H1 (cell line): ENCODE results near the gene SYNDIG1. TPM values are rescaled to one million over a fixed set of nuclear protein-coding genes. Genes with fewer than 3 reads are reported as not detected.

Source experiments
- CTCF ChIA-PET: fragments of 300-600 bp; sonication (Branson Sonifier 250); formaldehyde crosslinking; loops from one replicate; lab custom pipeline; 2021; ENCODE audit not compliant: partially characterized antibody; lab: Charles Lee
- POLR2A ChIA-PET: fragments of 300-600 bp; sonication (Branson Sonifier 250); formaldehyde crosslinking; loops from one replicate; lab custom pipeline; 2021; ENCODE audit warnings: inconsistent platforms; ENCODE audit not compliant: partially characterized antibody; lab: Charles Lee
- DNase-seq, 2 experiments: peaks; one replicate each; pipeline versions ENCODE4 v3.0.0 to v3.0.0-alpha.2; 2010 to 2022; ENCODE audit warnings: low spot score in 2 of 2, low read depth in 1 of 2, mixed read lengths in 1 of 2
- FAIRE-seq: peaks from 2 replicates; lab custom pipeline; 2011; peaks lifted over from hg19 to GRCh38; lab: Jason Lieb, UNC
- H2AFZ ChIP-seq: 2 replicates; pipeline ENCODE4 v1.8.1; 2012; ENCODE audit warnings: low read length, inconsistent platforms
- H2AK5ac ChIP-seq: 2 replicates; pipeline ENCODE4 v1.6.1; 2013; ENCODE audit warnings: low read depth, low read length
- H2BK120ac ChIP-seq: replicated peaks from 2 replicates; pipeline ENCODE3; 2013; ENCODE audit warnings: low read depth, low read length, inconsistent platforms
- H2BK12ac ChIP-seq: 2 replicates; pipeline ENCODE4 v1.6.1; 2013; ENCODE audit warnings: low read depth, low read length
- H2BK15ac ChIP-seq: 2 replicates; pipeline ENCODE4 v1.6.1; 2013; ENCODE audit warnings: low read length
- H2BK20ac ChIP-seq: 2 replicates; pipeline ENCODE4 v1.6.1; 2013; ENCODE audit warnings: low read length
- H2BK5ac ChIP-seq: 2 replicates; pipeline ENCODE4 v1.6.1; 2013; ENCODE audit warnings: low read depth, low read length
- H3K14ac ChIP-seq: 2 replicates; pipeline ENCODE4 v1.6.1; 2013; ENCODE audit warnings: inconsistent platforms; ENCODE audit not compliant: insufficient read length
- H3K18ac ChIP-seq: 2 replicates; pipeline ENCODE4 v1.6.1; 2013; ENCODE audit warnings: low read length; ENCODE audit errors: extremely low read depth
- H3K23ac ChIP-seq: 2 replicates; pipeline ENCODE4 v1.6.1; 2013; ENCODE audit warnings: inconsistent platforms; ENCODE audit not compliant: insufficient read length
- H3K23me2 ChIP-seq: 2 replicates; pipeline ENCODE4 v1.6.1; 2013; ENCODE audit warnings: low read depth, low read length
- H3K27ac ChIP-seq: 2 replicates; pipeline ENCODE4 v1.6.1; 2011; ENCODE audit warnings: low read depth, low read length, inconsistent platforms
- H3K27me3 ChIP-seq, 4 experiments: replicated peaks in 1 of 4; 1 replicate in 1 of 4; 2 replicates in 3 of 4; pipeline versions ENCODE4 v1.6.1 to v1.8.1; 2011 to 2013; ENCODE audit warnings: low read length in 3 of 4, mild to moderate bottlenecking in 3 of 4, inconsistent platforms in 2 of 4, mixed read lengths in 2 of 4, moderate library complexity in 1 of 4; ENCODE audit not compliant: control insufficient read depth in 3 of 4, insufficient read depth in 3 of 4; ENCODE audit errors: extremely low read depth in 1 of 4
- H3K36me3 ChIP-seq, 4 experiments: 2 replicates each; pipeline versions ENCODE4 v1.6.1 to v1.8.1; 2011 to 2013; ENCODE audit warnings: mild to moderate bottlenecking in 4 of 4, low read length in 3 of 4, moderate library complexity in 2 of 4, control low read depth in 1 of 4, inconsistent platforms in 1 of 4; ENCODE audit not compliant: insufficient read depth in 4 of 4, control insufficient read depth in 2 of 4
- H3K4ac ChIP-seq: replicated peaks from 2 replicates; pipeline ENCODE3; 2013; ENCODE audit warnings: low read length, low read depth, mixed read lengths, inconsistent platforms; ENCODE audit not compliant: insufficient read length
- H3K4me1 ChIP-seq, 4 experiments: replicated peaks in 1 of 4; 1 replicate in 1 of 4; 2 replicates in 3 of 4; pipeline versions ENCODE4 v1.6.1 to v1.8.1; 2011 to 2013; ENCODE audit warnings: low read length in 3 of 4, inconsistent platforms in 2 of 4, mixed read lengths in 1 of 4; ENCODE audit not compliant: insufficient read depth in 4 of 4, control insufficient read depth in 3 of 4
- H3K4me2 ChIP-seq, 2 experiments: 2 replicates each; pipeline versions ENCODE4 v1.6.1 to v1.8.1; 2011 to 2013; ENCODE audit warnings: low read depth in 2 of 2, low read length in 2 of 2, control low read depth in 1 of 2, inconsistent platforms in 1 of 2, mild to moderate bottlenecking in 1 of 2; ENCODE audit not compliant: insufficient read depth in 1 of 2
- H3K4me3 ChIP-seq, 4 experiments: fragments of 200-600, 300-600 bp in 1 of 4; sonication (generic), shearing (Covaris generic), sonication (Bioruptor Twin) in 1 of 4; 2 replicates each; pipeline versions ENCODE4 v1.5.1 to v1.8.1; 2011 to 2016; ENCODE audit warnings: low read length in 4 of 4, low read depth in 3 of 4, control low read depth in 2 of 4, inconsistent platforms in 2 of 4, mild to moderate bottlenecking in 2 of 4, mixed read lengths in 1 of 4, moderate library complexity in 1 of 4; ENCODE audit not compliant: insufficient read depth in 2 of 4; ENCODE audit errors: extremely low read depth in 1 of 4
- H3K56ac ChIP-seq: replicated peaks from 2 replicates; pipeline ENCODE3; 2013; ENCODE audit warnings: low read depth, mild to moderate bottlenecking, mixed read lengths, low read length, inconsistent platforms; ENCODE audit not compliant: insufficient read length
- H3K79me1 ChIP-seq: 2 replicates; pipeline ENCODE4 v1.6.1; 2013; ENCODE audit warnings: low read depth, low read length, control low read depth
- H3K79me2 ChIP-seq, 2 experiments: 2 replicates each; pipeline versions ENCODE4 v1.6.1 to v1.8.1; 2012 to 2013; ENCODE audit warnings: low read length in 2 of 2, mild to moderate bottlenecking in 2 of 2, inconsistent platforms in 1 of 2; ENCODE audit not compliant: insufficient read depth in 2 of 2, control insufficient read depth in 1 of 2
- H3K9ac ChIP-seq, 4 experiments: replicated peaks in 1 of 4; 1 replicate in 1 of 4; 2 replicates in 3 of 4; pipeline versions ENCODE4 v1.6.1 to v1.8.1; 2011 to 2013; ENCODE audit warnings: low read depth in 3 of 4, low read length in 3 of 4, control low read depth in 2 of 4, mild to moderate bottlenecking in 2 of 4, moderate library complexity in 2 of 4, inconsistent platforms in 1 of 4; ENCODE audit errors: extremely low read depth in 1 of 4
- H3K9me3 ChIP-seq, 2 experiments: 2 replicates each; pipeline versions ENCODE4 v1.6.1 to v1.8.1; 2012 to 2013; ENCODE audit warnings: mild to moderate bottlenecking in 2 of 2, moderate library complexity in 2 of 2, control low read depth in 1 of 2, inconsistent platforms in 1 of 2, low read depth in 1 of 2, low read length in 1 of 2, mixed read lengths in 1 of 2; ENCODE audit not compliant: insufficient read depth in 2 of 2
- H4K20me1 ChIP-seq, 2 experiments: replicated peaks in 1 of 2; 2 replicates each; pipeline versions ENCODE3 to v1.8.1; 2011 to 2013; ENCODE audit warnings: inconsistent platforms in 2 of 2, low read length in 2 of 2, mild to moderate bottlenecking in 1 of 2; ENCODE audit not compliant: insufficient read depth in 2 of 2, control insufficient read depth in 1 of 2
- H4K5ac ChIP-seq: 2 replicates; pipeline ENCODE4 v1.6.1; 2013; ENCODE audit warnings: low read length, low read depth, mixed read lengths, inconsistent platforms; ENCODE audit not compliant: insufficient read length
- H4K8ac ChIP-seq: 2 replicates; pipeline ENCODE4 v1.8.0; 2013; ENCODE audit warnings: mild to moderate bottlenecking, moderate library complexity, low read length, inconsistent platforms; ENCODE audit not compliant: insufficient read depth; ENCODE audit errors: extremely low read depth
- H4K91ac ChIP-seq: replicated peaks from 2 replicates; pipeline ENCODE3; 2013; ENCODE audit warnings: low read length, mixed read lengths, inconsistent platforms; ENCODE audit not compliant: insufficient read length
- ASH2L ChIP-seq: fragments of 200-600, 300-600 bp; sonication (generic); IDR thresholded peaks from one replicate; pipeline ENCODE4 v1.7.1; 2017; ENCODE audit warnings: low read length
- CEBPB ChIP-seq: IDR thresholded peaks from 2 replicates; pipeline ENCODE4 v1.6.1; 2012; ENCODE audit warnings: low read depth, low read length
- CHD2 ChIP-seq: IDR thresholded peaks from 2 replicates; pipeline ENCODE4 v1.6.1; 2012; ENCODE audit warnings: low read length, improper control_type of control experiment
- CTCF ChIP-seq, 3 experiments: IDR thresholded peaks; 1 replicate in 2 of 3; 2 replicates in 1 of 3; pipeline versions ENCODE4 v1.5.1 to v1.6.1; 2011; ENCODE audit warnings: low read length in 3 of 3, mild to moderate bottlenecking in 3 of 3, inconsistent platforms in 2 of 3, low read depth in 1 of 3, moderate library complexity in 1 of 3; ENCODE audit not compliant: insufficient read depth in 1 of 3; ENCODE audit errors: control extremely low read depth in 1 of 3
- HDAC2 ChIP-seq, 2 experiments: fragments of 300-600 bp in 1 of 2; sonication (generic) in 1 of 2; IDR thresholded peaks; 2 replicates each; pipeline ENCODE4 v1.6.1; 2011 to 2012; ENCODE audit warnings: low read depth in 2 of 2, low read length in 2 of 2, mild to moderate bottlenecking in 2 of 2, moderate library complexity in 2 of 2, borderline replicate concordance in 1 of 2, inconsistent platforms in 1 of 2
- NRF1 ChIP-seq: IDR thresholded peaks from 2 replicates; pipeline ENCODE4 v1.6.1; 2011; ENCODE audit warnings: mild to moderate bottlenecking, low read depth, low read length, improper control_type of control experiment
- RNF2 ChIP-seq: fragments of 200-900, 300-1000 bp; sonication (generic); IDR thresholded peaks from 2 replicates; pipeline ENCODE4 v1.7.1; 2016; ENCODE audit warnings: borderline replicate concordance, low read depth, mild to moderate bottlenecking, antibody characterized with exemption, low read length; ENCODE audit not compliant: poor library complexity, severe bottlenecking; ENCODE audit errors: missing control alignments
- SIRT6 ChIP-seq: IDR thresholded peaks from one replicate; pipeline ENCODE4 v1.7.1; 2012; ENCODE audit warnings: low read length, inconsistent platforms
- SIX5 ChIP-seq: IDR thresholded peaks from 2 replicates; pipeline ENCODE4 v1.6.1; 2011; ENCODE audit warnings: mild to moderate bottlenecking, low read depth, low read length
- SP1 ChIP-seq: IDR thresholded peaks from 2 replicates; pipeline ENCODE4 v1.6.1; 2011; ENCODE audit warnings: low read depth, low read length
- TEAD4 ChIP-seq: IDR thresholded peaks from 2 replicates; pipeline ENCODE4 v1.6.1; 2012; ENCODE audit warnings: low read depth, low read length, inconsistent platforms, mixed read lengths
- WGBS, 2 experiments: shearing (Covaris generic) in 1 of 2; methylation state at CpG; one replicate each; pipeline versions ENCODE4 v1.1.6 to v1.1.7; 2013 to 2015; ENCODE audit warnings: low lambda C conversion rate in 2 of 2, mixed read lengths in 2 of 2, inconsistent platforms in 1 of 2, low coverage in 1 of 2, missing lambda C conversion rate in 1 of 2; ENCODE audit not compliant: insufficient replicate concordance in 2 of 2, insufficient coverage in 1 of 2, insufficient read length in 1 of 2; ENCODE audit errors: extremely low coverage in 1 of 2, missing lambda C conversion rate in 1 of 2; 5-methylcytosine and 5-hydroxymethylcytosine counted together
- polyA plus RNA-seq, 7 experiments: library from polyadenylated mRNA; depleted of rRNA in 3 of 7; stranded (reverse) in 5 of 7; unstranded in 2 of 7; fragments of >200 nt in 5 of 7; fragments of 200-250 nt in 2 of 7; gene quantifications; 1 replicate in 5 of 7; 2 replicates in 1 of 7; 4 replicates in 1 of 7; pipeline versions ENCODE4 v1.2.1 to v1.2.3, GENCODE V29; 2011 to 2013; ENCODE audit warnings: missing spikeins in 2 of 7, mixed read lengths in 2 of 7
- total RNA-seq: library from RNA; stranded (reverse); fragmentation: NEBNext Ultra II Directional; extraction: Animal tissue kit (Norgen Biotek cat#: 25700); gene quantifications from 2 replicates; pipeline ENCODE4 v1.2.1, GENCODE V29; 2021

The SYNDIG1 gene
- total and polyA plus RNA-seq, 2 of the 8 experiments (the other 6 are each of a cell fraction or from before 2014, with no cell fraction given), result 6.5 to 7.8 TPM

GRCh38 chr20:24503352-24503931 lies 34.0 kb downstream of the SYNDIG1 start:
- ChIA-PET POLR2A (no interaction called here), CTCF (interaction anchor here (0.8 to 1.3 kb wide), 5 partner anchors 8 to 36 kb away, joined by 3 to 6 read pairs (median 3); partner anchors contain the start of gene SYNDIG1)
- Histone ChIP-seq H4K91ac (no peak overlapping the region), H3K23ac (no peak overlapping the region), H3K4me3 (no peak overlapping the region), H3K18ac (no peak overlapping the region), H2BK120ac (no peak overlapping the region), H3K4me1 (no peaks in the 10 kb centered on the region), H3K9me3 (no peaks in the 10 kb centered on the region), H2AK5ac (no peak overlapping the region), H3K14ac (no peak overlapping the region), H2AFZ (no peak overlapping the region), H3K4me2 (no peak overlapping the region), H3K9ac (no peak overlapping the region), H4K5ac (no peak overlapping the region), H3K4ac (no peak overlapping the region), H3K56ac (no peak overlapping the region), H2BK12ac (no peak overlapping the region), H3K36me3 (no peaks in the 10 kb centered on the region), H3K79me2 (no peaks in the 10 kb centered on the region), H3K23me2 (no peaks in the 10 kb centered on the region), H3K27ac (no peak overlapping the region), H3K27me3 (no peaks in the 10 kb centered on the region), H4K20me1 (peaks cover 2 to 3% of the 10 kb centered on the region in 2 experiments), H2BK5ac (no peak overlapping the region), H2BK15ac (no peak overlapping the region), H2BK20ac (no peak overlapping the region), H3K79me1 (peaks cover 5% of the 10 kb centered on the region; the same call in 1 of the 2 replicates), H4K8ac (no peak overlapping the region; the same call in 1 of the 2 replicates)
- no peak for FAIRE-seq
- WGBS, 2 experiments, result 90% methylated on average over 9 of the region's 9 CpGs; no CpG with 5 or more reads in 1 of the 2 experiments
- DNase-seq, result peak in 1 of 2 experiments; percentile 43
- TF ChIP-seq SP1, result no peak
- no peak for TF ChIP-seq SIX5
- no peak for TF ChIP-seq HDAC2 (IDR thresholded peaks at IDR 0.05; ENCODE audit: borderline replicate concordance in 1 of 2, low read depth in 2 of 2, low read length in 2 of 2)
- no peak for TF ChIP-seq NRF1
- TF ChIP-seq SIRT6, result no peak
- TF ChIP-seq CTCF (IDR thresholded peaks at IDR 0.05; ENCODE audit: control extremely low read depth in 1 of 3, insufficient read depth in 1 of 3, low read depth in 1 of 3, low read length in 3 of 3), result no peak
- TF ChIP-seq RNF2, result no peak
- no peak for TF ChIP-seq ASH2L
- TF ChIP-seq CEBPB, result no peak
- TF ChIP-seq CHD2, result no peak
- no peak for TF ChIP-seq TEAD4
